Stomach (tissue), 4 donors: ENCODE measurements around the gene IER5.

Experiments used
- CTCF ChIP-seq, 7 experiments: fragments of 450-650 bp in 4 of 7; fragments of 200-600 bp in 3 of 7; sonication (generic) in 3 of 7; IDR thresholded peaks; one replicate each; pipeline ENCODE4 v1.5.1; 2016 to 2019; ENCODE audit warnings: antibody characterized with exemption in 7 of 7, control low read depth in 2 of 7, mild to moderate bottlenecking in 1 of 7
- POLR2A ChIP-seq, 4 donors: fragments of 450-650 bp; IDR thresholded peaks; one replicate each; pipeline ENCODE4 v1.6.1; 2016; ENCODE audit warnings: antibody characterized with exemption in 4 of 4, control low read depth in 2 of 4, mild to moderate bottlenecking in 1 of 4, moderate library complexity in 1 of 4

- TF ChIP-seq CTCF (IDR thresholded peaks at IDR 0.05) = no peak
- no peak for TF ChIP-seq POLR2A (IDR thresholded peaks at IDR 0.05)
Measured at GRCh38 chr1:181126289-181126688, 37.8 kb downstream of the IER5 start.
